Measurements from ENCODE around the gene RGS9.
"Not testable (repeated sequence)": the region's sequence is repeated elsewhere in the genome, so short reads cannot be mapped to it uniquely, and the experiment has no call there.

DNA sequence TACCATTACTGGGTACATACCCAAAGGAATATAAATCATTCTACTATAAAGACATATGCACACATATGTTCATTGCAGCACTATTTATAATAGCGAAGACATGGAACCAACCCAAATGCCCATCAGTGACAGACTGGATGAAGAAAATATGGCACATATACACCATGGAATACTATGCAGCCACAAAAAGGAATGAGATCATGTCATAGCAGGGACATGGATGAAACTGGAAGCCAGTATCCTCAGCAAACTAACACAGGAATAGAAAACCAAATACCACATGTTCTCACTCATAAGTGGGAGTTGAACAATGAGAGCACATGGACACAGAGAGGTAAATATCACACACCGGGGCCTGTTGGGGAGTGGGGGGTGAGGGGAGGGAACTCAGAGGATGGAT lies 40.8 kb upstream of the RGS9 start:
- TF ChIP-seq CTCF (CRISPR knock-in tag; IDR thresholded peaks at IDR 0.05); ZNF143 (CRISPR knock-in tag; IDR thresholded peaks at IDR 0.05); TAF1 (CRISPR knock-in tag; IDR thresholded peaks at IDR 0.05); SUZ12 (IDR thresholded peaks at IDR 0.05; ENCODE audit: low read depth, low read length); XRCC5 (optimal IDR thresholded peaks at IDR 0.05; ENCODE audit: low read length): not testable (repeated sequence)
- TF ChIP-seq, protein P1, sequence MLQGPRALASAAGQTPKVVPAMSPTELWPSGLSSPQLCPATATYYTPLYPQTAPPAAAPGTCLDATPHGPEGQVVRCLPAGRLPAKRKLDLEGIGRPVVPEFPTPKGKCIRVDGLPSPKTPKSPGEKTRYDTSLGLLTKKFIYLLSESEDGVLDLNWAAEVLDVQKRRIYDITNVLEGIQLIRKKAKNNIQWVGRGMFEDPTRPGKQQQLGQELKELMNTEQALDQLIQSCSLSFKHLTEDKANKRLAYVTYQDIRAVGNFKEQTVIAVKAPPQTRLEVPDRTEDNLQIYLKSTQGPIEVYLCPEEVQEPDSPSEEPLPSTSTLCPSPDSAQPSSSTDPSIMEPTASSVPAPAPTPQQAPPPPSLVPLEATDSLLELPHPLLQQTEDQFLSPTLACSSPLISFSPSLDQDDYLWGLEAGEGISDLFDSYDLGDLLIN (CRISPR knock-in tag; IDR thresholded peaks at IDR 0.05; ENCODE audit: borderline replicate concordance): not testable (repeated sequence)

Measured in HepG2 (cell line).